NCI-H1694 (cell line): Measurements from ENCODE around the gene ZBTB2.
"Not testable (repeated sequence)": the region's sequence is repeated elsewhere in the genome, so short reads cannot be mapped to it uniquely, and the experiment has no call there.

Experiments used
- DNase-seq: peaks from one replicate; lab custom pipeline; 2025; lab: John Stamatoyannopoulos, UW

The ZBTB2 gene

GRCh38 chr6:151372164-151372563 lies 19.2 kb downstream of the ZBTB2 start:
- no peak for DNase-seq

- no peak for DNase-seq
These were observed 20.8 kb downstream of the ZBTB2 start for GRCh38 chr6:151370509-151371078.

- no peak for DNase-seq
These were observed 26.1 kb downstream of the ZBTB2 start for GRCh38 chr6:151365233-151365632.

GRCh38 chr6:151359486-151359885 lies 31.9 kb downstream of the ZBTB2 start:
- no peak for DNase-seq

GRCh38 chr6:151358475-151358874 lies 32.9 kb downstream of the ZBTB2 start:
- DNase-seq: no peak

- no peak for DNase-seq
These were observed 33.5 kb downstream of the ZBTB2 start for GRCh38 chr6:151357758-151358436.

GRCh38 chr6:151356983-151357382 lies 34.4 kb downstream of the ZBTB2 start:
- not testable (repeated sequence) for DNase-seq

GRCh38 chr6:151353795-151354194 lies 37.6 kb downstream of the ZBTB2 start:
- DNase-seq: no peak

- DNase-seq: no peak
These were observed 38.7 kb downstream of the ZBTB2 start for GRCh38 chr6:151352410-151353396.

GRCh38 chr6:151351731-151352130 lies 39.6 kb downstream of the ZBTB2 start:
- DNase-seq: no peak

GRCh38 chr6:151351146-151351700 lies 40.1 kb downstream of the ZBTB2 start:
- DNase-seq: no peak

- DNase-seq: no peak
These were observed 40.8 kb downstream of the ZBTB2 start for GRCh38 chr6:151350442-151351145.

GRCh38 chr6:151349651-151350270 lies 41.6 kb downstream of the ZBTB2 start:
- DNase-seq: no peak

- DNase-seq: not testable (repeated sequence)
These were observed 48.6 kb downstream of the ZBTB2 start for GRCh38 chr6:151342750-151343149.

GRCh38 chr6:151341476-151342195 lies 49.7 kb downstream of the ZBTB2 start:
- no peak for DNase-seq

- no peak for DNase-seq
These were observed 51.0 kb downstream of the ZBTB2 start for GRCh38 chr6:151340219-151340978.

GRCh38 chr6:151339369-151339768 lies 52.0 kb downstream of the ZBTB2 start:
- no peak for DNase-seq

- DNase-seq: no peak
These were observed 52.6 kb downstream of the ZBTB2 start for GRCh38 chr6:151338651-151339200.

- DNase-seq: no peak
These were observed 55.4 kb downstream of the ZBTB2 start for GRCh38 chr6:151335930-151336329.
